KMS-11 (cell line): Measurements from ENCODE around the gene RLF.

Experiments used
- H2AFZ ChIP-seq: fragments of 200-600 bp; sonication (generic); 2 replicates; pipeline ENCODE4 v1.6.1; 2016; ENCODE audit warnings: antibody characterized with exemption, mixed run types, low read depth
- H3K27ac ChIP-seq: fragments of 200-600 bp; sonication (generic); 2 replicates; pipeline ENCODE4 v1.6.1; 2016; ENCODE audit warnings: mild to moderate bottlenecking, mixed run types
- H3K27me3 ChIP-seq: fragments of 200-600 bp; sonication (generic); 2 replicates; pipeline ENCODE4 v1.6.1; 2017; ENCODE audit warnings: mild to moderate bottlenecking, low read depth, mixed run types, moderate library complexity; ENCODE audit not compliant: insufficient read depth
- H3K36me3 ChIP-seq: fragments of 200-600 bp; sonication (generic); 2 replicates; pipeline ENCODE4 v1.6.1; 2017; ENCODE audit warnings: mild to moderate bottlenecking, mixed run types; ENCODE audit not compliant: insufficient read depth
- H3K4me1 ChIP-seq: fragments of 200-600 bp; sonication (generic); 2 replicates; pipeline ENCODE4 v1.6.1; 2016; ENCODE audit warnings: mild to moderate bottlenecking, low read depth, mixed run types; ENCODE audit not compliant: poor library complexity, severe bottlenecking
- H3K4me2 ChIP-seq: fragments of 200-600 bp; sonication (generic); 2 replicates; pipeline ENCODE4 v1.7.0; 2016; ENCODE audit warnings: mild to moderate bottlenecking, mixed run types
- H3K4me3 ChIP-seq: fragments of 200-600 bp; sonication (generic); IDR thresholded peaks from 2 replicates; pipeline ENCODE4 v1.6.1; 2017; ENCODE audit warnings: low read depth, low read length, mixed read lengths; ENCODE audit not compliant: insufficient read depth
- H3K79me2 ChIP-seq: fragments of 200-600 bp; sonication (generic); 2 replicates; pipeline ENCODE4 v1.6.1; 2016; ENCODE audit warnings: low read depth, mixed run types; ENCODE audit not compliant: insufficient read depth
- H3K9ac ChIP-seq: fragments of 200-600 bp; sonication (generic); 2 replicates; pipeline ENCODE4 v1.6.1; 2016; ENCODE audit warnings: mild to moderate bottlenecking, mixed run types
- H4K20me1 ChIP-seq: fragments of 200-600 bp; sonication (generic); 2 replicates; pipeline ENCODE4 v1.6.1; 2016; ENCODE audit warnings: mild to moderate bottlenecking, mixed run types; ENCODE audit not compliant: insufficient read depth
- CTCF ChIP-seq: fragments of 200-600 bp; sonication (generic); conservative IDR thresholded peaks from 2 replicates; pipeline ENCODE4 v1.6.1; 2017; ENCODE audit warnings: low read depth, mild to moderate bottlenecking, antibody characterized with exemption, low read length, moderate library complexity, mixed read lengths

The RLF gene

GRCh38 chr1:40122855-40123254 lies 38.3 kb upstream of the RLF start:
- Histone ChIP-seq H3K27ac (no peak overlapping the region), H3K36me3 (no peaks in the 10 kb centered on the region), H3K4me3 (no peak overlapping the region), H3K4me2 (no peak overlapping the region), H3K27me3 (no peaks in the 10 kb centered on the region), H3K4me1 (no peaks in the 10 kb centered on the region), H3K79me2 (no peaks in the 10 kb centered on the region), H3K9ac (no peak overlapping the region), H2AFZ (no peak overlapping the region), H4K20me1 (no peaks in the 10 kb centered on the region)
- TF ChIP-seq CTCF: no peak

GRCh38 chr1:40130892-40131291 lies 30.3 kb upstream of the RLF start:
- H3K27ac ChIP-seq: no peak overlapping the region
- no peak overlapping the region for H2AFZ ChIP-seq
- H3K36me3 ChIP-seq: no peaks in the 10 kb centered on the region
- H3K27me3 ChIP-seq: no peaks in the 10 kb centered on the region
- no peak overlapping the region for H3K9ac ChIP-seq
- no peaks in the 10 kb centered on the region for H3K4me1 ChIP-seq
- H3K79me2 ChIP-seq: no peaks in the 10 kb centered on the region
- TF ChIP-seq CTCF: no peak
- H3K4me3 ChIP-seq: no peak overlapping the region
- no peak overlapping the region for H3K4me2 ChIP-seq
- H4K20me1 ChIP-seq: no peaks in the 10 kb centered on the region

- Histone ChIP-seq H3K9ac (no peak overlapping the region), H3K79me2 (no peaks in the 10 kb centered on the region), H3K27me3 (no peaks in the 10 kb centered on the region), H2AFZ (no peak overlapping the region), H3K27ac (no peak overlapping the region), H3K4me1 (no peaks in the 10 kb centered on the region), H3K36me3 (no peaks in the 10 kb centered on the region), H3K4me3 (no peak overlapping the region), H3K4me2 (no peak overlapping the region), H4K20me1 (no peaks in the 10 kb centered on the region)
- no peak for TF ChIP-seq CTCF
Observed at GRCh38 chr1:40132383-40133311, 28.5 kb upstream of the RLF start.

GRCh38 chr1:40133312-40133665 lies 27.9 kb upstream of the RLF start:
- Histone ChIP-seq H3K4me1 (no peaks in the 10 kb centered on the region), H3K79me2 (no peaks in the 10 kb centered on the region), H3K4me2 (no peak overlapping the region), H3K9ac (no peak overlapping the region), H2AFZ (no peak overlapping the region), H3K27ac (no peak overlapping the region), H3K36me3 (no peaks in the 10 kb centered on the region), H3K4me3 (no peak overlapping the region), H4K20me1 (no peaks in the 10 kb centered on the region), H3K27me3 (no peaks in the 10 kb centered on the region)
- TF ChIP-seq CTCF: no peak
